T-helper 2 cell treated with Interferon-gamma antibody and Interleukin-4, amounts not matched to agents 100 ng/mL and 5 ng/mL, for 36 hours (primary cell): ENCODE data around the gene SMIM11. TPM values are rescaled to one million over a fixed set of nuclear protein-coding genes. Genes with fewer than 3 reads are reported as not detected.
"Not testable (repeated sequence)": the region's sequence is repeated elsewhere in the genome, so short reads cannot be mapped to it uniquely, and the experiment has no call there.

Experiments
- intact Hi-C: fragments of 100-400 bp; cut with micrococcal nuclease; formaldehyde crosslinking; loops from one replicate; pipeline ENCODE4 v1.15.1; 2023
- total RNA-seq: library from RNA; stranded (reverse); gene quantifications from 2 replicates; pipeline ENCODE4 v1.2.3, GENCODE V29; 2022

Gene SMIM11
- total RNA-seq, 1 donor from 2014 or later: 5.3 TPM

GRCh38 chr21:34417448-34418077 lies 42.3 kb downstream of the SMIM11 start:
- intact Hi-C loops: not testable (repeated sequence)

- intact Hi-C loops: not testable (repeated sequence)
These were observed 48.5 kb downstream of the SMIM11 start, which contains the start of gene SMIM34 for GRCh38 chr21:34423805-34424204. TSS of gene SMIM34 (minus strand) at chr21:34423951. CDS start at chr21:34423839, 112 bp downstream.

GRCh38 chr21:34427339-34427738 lies 52.0 kb downstream of the SMIM11 start:
- intact Hi-C loops: not testable (repeated sequence)

GRCh38 chr21:34428441-34428840 lies 53.1 kb downstream of the SMIM11 start:
- intact Hi-C loops: not testable (repeated sequence)

GRCh38 chr21:34429710-34430109 lies 54.4 kb downstream of the SMIM11 start:
- intact Hi-C loops: not testable (repeated sequence)

Other genes starting within 250 kb of the SMIM11 start
- gene KCNE2, start 11.5 kb upstream of the SMIM11 start, total RNA-seq: not detected in 2 replicates
- not detected in 2 replicates for gene SMIM34, start 48.4 kb downstream of the SMIM11 start, total RNA-seq
- 0.09 and 0.32 TPM in 2 replicates for gene KCNE1, start 136.7 kb downstream of the SMIM11 start, total RNA-seq
- gene RCAN1, start 239.6 kb downstream of the SMIM11 start, total RNA-seq: 8.0 and 9.1 TPM in 2 replicates